ENCODE results near the gene RNU1-3. TPM values are rescaled to one million over a fixed set of nuclear protein-coding genes. Genes with fewer than 3 reads are reported as not detected.
"Not testable (repeated sequence)": the region's sequence is repeated elsewhere in the genome, so short reads cannot be mapped to it uniquely, and the experiment has no call there.

Gene RNU1-3
- total RNA-seq, 4 donors from 2014 or later: under 0.01 TPM

- intact Hi-C loops (cut with DNase I); H3K9me3 ChIP-seq; H3K4me3 ChIP-seq (replicated peaks in 1 of 3); H3K27me3 ChIP-seq; H3K27ac ChIP-seq; H3K4me1 ChIP-seq; DNase-seq; H3K36me3 ChIP-seq: not testable (repeated sequence)
- WGBS, 2 donors: 70 to 100% methylated on average over 2 to 3 of the region's 7 CpGs
These were observed 30.4 kb upstream of the RNU1-3 start for GRCh38 chr1:16697152-16697551.

- 18 to 33% methylated on average over 6 to 12 of the region's 33 CpGs for WGBS, 2 donors
These were observed 29.9 kb upstream of the RNU1-3 start for GRCh38 chr1:16696507-16697150.

GRCh38 chr1:16694308-16694702, 27.6 kb upstream of the RNU1-3 start:
- H3K36me3 ChIP-seq; H3K4me1 ChIP-seq; H3K27ac ChIP-seq; intact Hi-C loops (cut with DNase I); H3K9me3 ChIP-seq; H3K4me3 ChIP-seq (replicated peaks in 1 of 3); DNase-seq; H3K27me3 ChIP-seq: not testable (repeated sequence)
- 67% methylated on average over 1 of the region's 16 CpGs; no CpG with 5 or more reads in 1 of the 2 donors for WGBS, 2 donors

More at GRCh38 chr1:16696507-16697150, 29.9 kb upstream of the RNU1-3 start:
- intact Hi-C loops (cut with DNase I); H3K27ac ChIP-seq; H3K27me3 ChIP-seq; DNase-seq; H3K9me3 ChIP-seq; H3K36me3 ChIP-seq; H3K4me1 ChIP-seq; H3K4me3 ChIP-seq (replicated peaks in 1 of 3): not testable (repeated sequence)

GRCh38 chr1:16693449-16694307, 26.9 kb upstream of the RNU1-3 start:
- H3K27ac ChIP-seq; DNase-seq; H3K27me3 ChIP-seq; intact Hi-C loops (cut with DNase I); H3K4me3 ChIP-seq (replicated peaks in 1 of 3); H3K4me1 ChIP-seq; H3K36me3 ChIP-seq; H3K9me3 ChIP-seq: not testable (repeated sequence)
- WGBS, 2 donors: no CpG with 5 or more reads among the region's 96 CpGs

GRCh38 chr1:16692717-16693448, 26.1 kb upstream of the RNU1-3 start:
- H3K4me3 ChIP-seq (replicated peaks in 1 of 3); H3K27ac ChIP-seq; H3K36me3 ChIP-seq; intact Hi-C loops (cut with DNase I); H3K4me1 ChIP-seq; H3K27me3 ChIP-seq; DNase-seq; H3K9me3 ChIP-seq: not testable (repeated sequence)
- WGBS, 2 donors: 10% methylated on average over 10 of the region's 79 CpGs; no CpG with 5 or more reads in 1 of the 2 donors

- DNase-seq; H3K27me3 ChIP-seq; intact Hi-C loops (cut with DNase I); H3K4me3 ChIP-seq (replicated peaks in 1 of 3); H3K36me3 ChIP-seq; H3K4me1 ChIP-seq; H3K27ac ChIP-seq; H3K9me3 ChIP-seq: not testable (repeated sequence)
- no CpG with 5 or more reads among the region's 39 CpGs for WGBS, 2 donors
These were observed 25.5 kb upstream of the RNU1-3 start for GRCh38 chr1:16692283-16692682.

- intact Hi-C loops (cut with DNase I); H3K36me3 ChIP-seq; H3K27ac ChIP-seq; H3K9me3 ChIP-seq; H3K4me1 ChIP-seq; H3K4me3 ChIP-seq (replicated peaks in 1 of 3); DNase-seq; H3K27me3 ChIP-seq: not testable (repeated sequence)
- WGBS, 2 donors: 100% methylated on average over 1 of the region's 13 CpGs; no CpG with 5 or more reads in 1 of the 2 donors
These were observed 24.4 kb upstream of the RNU1-3 start for GRCh38 chr1:16690971-16691682.

GRCh38 chr1:16687132-16687800, 20.5 kb upstream of the RNU1-3 start:
- intact Hi-C loops (cut with DNase I); H3K27ac ChIP-seq; H3K36me3 ChIP-seq; H3K4me1 ChIP-seq; H3K9me3 ChIP-seq; H3K27me3 ChIP-seq; DNase-seq; H3K4me3 ChIP-seq (replicated peaks in 1 of 3): not testable (repeated sequence)
- 66 to 70% methylated on average over 13 of the region's 13 CpGs for WGBS, 2 donors

- H3K27me3 ChIP-seq; H3K9me3 ChIP-seq; H3K36me3 ChIP-seq; H3K27ac ChIP-seq; DNase-seq; H3K4me1 ChIP-seq; H3K4me3 ChIP-seq (replicated peaks in 1 of 3); intact Hi-C loops (cut with DNase I): not testable (repeated sequence)
- WGBS, 2 donors: 32 to 33% methylated on average over 37 of the region's 37 CpGs
These were observed 19.0 kb upstream of the RNU1-3 start for GRCh38 chr1:16685445-16686371.
